Transverse colon (tissue), 4 donors: ENCODE measurements around the gene FGF1. TPM values are rescaled to one million over a fixed set of nuclear protein-coding genes. Genes with fewer than 3 reads are reported as not detected.
A peak's percentile ranks its signal among the peaks of the same experiment; 100 is the strongest.

Source experiments
- DNase-seq: peaks from one replicate; pipeline ENCODE4 v3.0.0-alpha.2; 2019
- H3K27ac ChIP-seq, 4 donors: fragments of 200-600 bp; sonication (generic); 2 replicates each; pipeline ENCODE4 v1.5.1; 2016 to 2018; ENCODE audit warnings: inconsistent platforms in 4 of 4
- H3K27me3 ChIP-seq: fragments of 200-600 bp; sonication (generic); 2 replicates; pipeline ENCODE4 v1.5.1; 2017; ENCODE audit warnings: inconsistent platforms
- H3K36me3 ChIP-seq, 4 donors: fragments of 200-600 bp; sonication (generic); 2 replicates each; pipeline ENCODE4 v1.5.1; 2017 to 2019; ENCODE audit warnings: inconsistent platforms in 4 of 4
- H3K4me1 ChIP-seq, 4 donors: fragments of 200-600 bp; sonication (generic); 2 replicates each; pipeline ENCODE4 v1.5.1; 2017 to 2020; ENCODE audit warnings: inconsistent platforms in 4 of 4
- H3K4me3 ChIP-seq, 4 donors: fragments of 200-600 bp; sonication (generic); 1 replicate in 1 of 4; 2 replicates in 3 of 4; pipeline versions ENCODE4 v1.5.1 to v1.6.1; 2017 to 2019; ENCODE audit warnings: inconsistent platforms in 4 of 4
- H3K9me3 ChIP-seq, 2 donors: fragments of 200-600 bp; sonication (generic); 2 replicates each; pipeline ENCODE4 v1.5.1; 2017 to 2019; ENCODE audit warnings: inconsistent platforms in 2 of 2
- EP300 ChIP-seq: sonication (generic); formaldehyde crosslinking; IDR thresholded peaks from one replicate; pipeline ENCODE4 v1.6.1; 2017; ENCODE audit warnings: antibody characterized with exemption, low read depth
- POLR2A ChIP-seq: fragments of 450-650 bp; IDR thresholded peaks from one replicate; pipeline ENCODE4 v1.6.1; 2016; ENCODE audit warnings: antibody characterized with exemption, mild to moderate bottlenecking, moderate library complexity
- POLR2AphosphoS5 ChIP-seq, 3 donors: sonication (generic); formaldehyde crosslinking; IDR thresholded peaks; one replicate each; pipeline ENCODE4 v1.6.1; 2016; ENCODE audit warnings: antibody characterized with exemption in 3 of 3
- WGBS, 2 donors: methylation state at CpG; one replicate each; pipeline ENCODE4 v1.1.5; 2018; ENCODE audit warnings: low coverage in 1 of 2; 5-methylcytosine and 5-hydroxymethylcytosine counted together
- in situ Hi-C, 4 donors: fragments of 200-750 bp; cut with MboI; loops; one replicate each; pipeline versions ENCODE4 v1.15.0 to v1.15.1; 2017; ENCODE audit warnings: low sequenced_read_pairs in 3 of 4, low pct_ligation_motif_present in 1 of 4, low pct_unique_long_range_greater_than_20kb in 1 of 4
- intact Hi-C: fragments of 100-400 bp; cut with DNase I; formaldehyde crosslinking; loops from one replicate; pipeline ENCODE4 v1.15.1; 2023; ENCODE audit warnings: low total_unique reads
- total RNA-seq, 4 donors: library from RNA; depleted of rRNA; stranded (reverse); fragments of >200 nt; gene quantifications; one replicate each; pipeline ENCODE4 v1.1.0, GENCODE V29; 2016
- TF ChIP-seq, protein P1 (sequence below), 5 experiments: fragments of 200-600 bp in 3 of 5; fragments of 450-650 bp in 2 of 5; sonication (generic) in 3 of 5; IDR thresholded peaks; 1 replicate in 2 of 5; 2 replicates in 3 of 5; pipeline ENCODE4 v1.5.1; 2016 to 2017; ENCODE audit warnings: antibody characterized with exemption in 5 of 5, inconsistent platforms in 3 of 5, mild to moderate bottlenecking in 2 of 5, moderate library complexity in 1 of 5

FGF1 gene
- total RNA-seq, 4 donors from 2014 or later = 0.32 to 0.41 TPM; not detected in 2

DNA sequence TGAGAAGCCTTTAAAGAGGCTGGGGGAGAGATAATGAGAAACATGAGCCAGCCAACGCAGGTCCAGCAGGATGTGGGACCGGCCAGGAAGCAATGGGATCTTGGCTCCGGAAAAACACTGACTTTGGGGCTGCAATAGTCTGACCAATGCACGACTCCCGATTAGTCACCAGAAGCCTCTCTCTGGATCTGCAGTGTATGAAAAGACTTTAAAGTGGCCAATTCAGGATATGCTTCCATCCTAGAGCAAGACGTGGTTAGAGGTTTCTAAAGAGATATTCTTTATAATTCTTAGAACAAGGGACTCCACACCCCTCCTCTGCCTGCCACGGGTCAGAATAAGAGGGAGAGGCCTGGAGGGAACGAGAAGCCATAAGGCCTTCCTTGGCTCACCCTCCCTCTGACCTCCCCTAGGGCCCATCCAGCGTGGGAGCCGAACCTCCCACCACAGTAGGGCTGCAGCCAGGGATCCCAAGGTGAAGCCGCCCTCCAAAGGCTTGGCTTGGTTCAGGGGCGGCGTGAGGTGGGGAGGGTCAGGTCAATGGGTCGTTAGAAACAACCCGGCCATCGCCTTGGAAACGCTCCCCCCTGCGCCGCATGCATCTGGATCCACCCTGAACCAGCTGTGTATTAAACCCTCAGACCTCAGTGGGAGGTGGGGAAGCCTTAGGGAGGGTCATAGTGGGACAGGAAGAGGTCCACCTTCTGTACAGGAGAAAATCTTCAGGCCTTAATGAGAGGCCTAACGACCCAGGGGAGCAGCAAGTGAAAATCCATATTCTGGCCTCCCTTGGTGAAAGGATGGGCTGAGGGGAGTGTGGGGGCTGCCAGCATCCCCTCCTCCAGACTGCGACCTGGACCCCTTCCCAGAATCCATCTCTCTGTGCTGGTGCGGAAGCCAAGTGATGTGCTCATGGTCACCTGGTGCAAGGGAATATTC lies 11.1 kb downstream of the FGF1 start:
- in situ Hi-C loops (loop anchor here in 1 of 4 donors (25.0 kb wide), 1 partner anchor 512 kb away; no protein-coding TSS in a partner anchor), intact Hi-C loops (no loop called here)
- H3K27ac ChIP-seq = peak overlapping the region in 1 of 4 donors; percentile 37
- no peak overlapping the region for H3K4me3 ChIP-seq
- no peaks in the 10 kb centered on the region for H3K9me3 ChIP-seq
- no peaks in the 10 kb centered on the region for H3K4me1 ChIP-seq
- no peak for TF ChIP-seq POLR2AphosphoS5 (IDR thresholded peaks at IDR 0.05)
- no peak for TF ChIP-seq POLR2A
- TF ChIP-seq, protein P1, sequence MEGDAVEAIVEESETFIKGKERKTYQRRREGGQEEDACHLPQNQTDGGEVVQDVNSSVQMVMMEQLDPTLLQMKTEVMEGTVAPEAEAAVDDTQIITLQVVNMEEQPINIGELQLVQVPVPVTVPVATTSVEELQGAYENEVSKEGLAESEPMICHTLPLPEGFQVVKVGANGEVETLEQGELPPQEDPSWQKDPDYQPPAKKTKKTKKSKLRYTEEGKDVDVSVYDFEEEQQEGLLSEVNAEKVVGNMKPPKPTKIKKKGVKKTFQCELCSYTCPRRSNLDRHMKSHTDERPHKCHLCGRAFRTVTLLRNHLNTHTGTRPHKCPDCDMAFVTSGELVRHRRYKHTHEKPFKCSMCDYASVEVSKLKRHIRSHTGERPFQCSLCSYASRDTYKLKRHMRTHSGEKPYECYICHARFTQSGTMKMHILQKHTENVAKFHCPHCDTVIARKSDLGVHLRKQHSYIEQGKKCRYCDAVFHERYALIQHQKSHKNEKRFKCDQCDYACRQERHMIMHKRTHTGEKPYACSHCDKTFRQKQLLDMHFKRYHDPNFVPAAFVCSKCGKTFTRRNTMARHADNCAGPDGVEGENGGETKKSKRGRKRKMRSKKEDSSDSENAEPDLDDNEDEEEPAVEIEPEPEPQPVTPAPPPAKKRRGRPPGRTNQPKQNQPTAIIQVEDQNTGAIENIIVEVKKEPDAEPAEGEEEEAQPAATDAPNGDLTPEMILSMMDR (IDR thresholded peaks at IDR 0.05) = no peak
- TF ChIP-seq EP300 = no peak
- no peaks in the 10 kb centered on the region for H3K27me3 ChIP-seq
- H3K36me3 ChIP-seq = no peaks in the 10 kb centered on the region
- DNase-seq = no peak
- WGBS, 2 donors = 67 to 79% methylated on average over 5 to 22 of the region's 22 CpGs

DNA sequence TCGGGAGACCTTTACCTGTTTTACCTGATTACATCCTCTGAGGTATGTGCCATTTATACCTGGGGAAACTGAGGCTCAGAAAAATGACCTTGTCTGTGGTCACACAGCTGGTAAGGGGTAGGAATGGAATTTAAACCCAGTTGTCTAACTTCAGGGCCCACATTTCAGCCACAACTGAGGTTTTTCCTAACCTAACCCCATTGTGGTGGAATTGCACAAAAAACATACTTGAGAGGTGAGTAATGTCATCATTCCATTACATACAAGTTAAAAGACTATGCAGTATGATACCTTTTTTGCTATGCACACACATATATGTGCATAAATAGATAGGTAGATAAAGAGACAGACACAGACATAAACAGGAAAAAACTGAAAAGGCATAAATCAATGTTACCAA lies 14.1 kb downstream of the FGF1 start:
- Histone ChIP-seq H3K27ac (peak overlapping the region in 3 of 4 donors; percentile 37 to 43 (median 38)), H3K4me1 (no peaks in the 10 kb centered on the region), H3K36me3 (no peaks in the 10 kb centered on the region), H3K9me3 (no peaks in the 10 kb centered on the region), H3K4me3 (no peak overlapping the region), H3K27me3 (no peaks in the 10 kb centered on the region)
- intact Hi-C loops (no loop called here), in situ Hi-C loops (no loop called here)
- no peak for DNase-seq
- no peak for TF ChIP-seq POLR2AphosphoS5 (IDR thresholded peaks at IDR 0.05)
- TF ChIP-seq POLR2A = no peak
- no peak for TF ChIP-seq EP300
- TF ChIP-seq, protein P1 (IDR thresholded peaks at IDR 0.05) = no peak
- 66% methylated on average over 1 of the region's 1 CpG; no CpG with 5 or more reads in 1 of the 2 donors for WGBS, 2 donors

DNA sequence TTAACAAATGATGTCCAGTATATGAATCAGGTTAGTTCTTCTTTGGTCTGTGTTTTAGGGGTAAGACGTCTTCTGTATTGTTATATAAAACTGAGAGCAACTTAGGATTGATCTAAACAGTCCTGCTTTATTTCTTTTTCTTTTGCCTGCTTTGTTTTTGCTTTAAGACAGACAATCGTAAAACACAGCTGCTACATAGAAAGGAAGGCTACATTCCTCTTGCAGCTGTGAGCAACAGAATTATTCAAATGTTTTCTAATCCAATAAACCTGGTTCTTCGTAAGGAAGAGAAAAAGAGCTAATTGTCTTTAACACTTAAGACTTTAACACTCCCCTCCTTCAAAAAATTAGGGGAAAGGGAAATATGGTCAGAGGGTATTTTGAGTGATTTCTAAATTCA lies 14.6 kb downstream of the FGF1 start:
- in situ Hi-C loops (no loop called here), intact Hi-C loops (no loop called here)
- Histone ChIP-seq H3K27me3 (no peaks in the 10 kb centered on the region), H3K27ac (peak overlapping the region in 3 of 4 donors; percentile 37 to 43 (median 38)), H3K4me3 (no peak overlapping the region), H3K36me3 (no peaks in the 10 kb centered on the region), H3K9me3 (no peaks in the 10 kb centered on the region), H3K4me1 (no peaks in the 10 kb centered on the region)
- no peak for DNase-seq
- no peak for TF ChIP-seq EP300
- no peak for TF ChIP-seq POLR2A
- TF ChIP-seq, protein P1 (IDR thresholded peaks at IDR 0.05) = no peak
- no peak for TF ChIP-seq POLR2AphosphoS5 (IDR thresholded peaks at IDR 0.05)
- WGBS, 2 donors = 48 to 54% methylated on average over 3 of the region's 3 CpGs

DNA sequence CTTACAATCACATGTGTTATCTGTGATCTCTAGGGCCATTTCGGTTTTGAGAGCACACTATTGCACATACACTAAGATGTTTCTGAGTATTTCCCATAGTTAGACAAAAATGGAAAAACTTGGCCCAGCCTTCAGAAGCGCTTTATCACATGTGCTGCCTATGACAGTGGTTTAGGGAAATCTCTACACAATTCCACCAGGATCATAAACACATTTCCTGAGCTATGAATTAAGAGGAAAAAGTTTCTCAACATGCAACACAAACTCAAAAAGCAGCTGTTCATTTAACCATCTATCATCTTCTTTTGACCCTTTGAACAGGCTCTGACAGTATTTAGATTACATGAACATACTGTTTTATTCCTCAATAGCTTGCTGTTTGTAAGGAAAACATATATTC lies 15.1 kb downstream of the FGF1 start:
- DNase-seq = no peak
- Histone ChIP-seq H3K4me1 (no peaks in the 10 kb centered on the region), H3K9me3 (no peaks in the 10 kb centered on the region), H3K27me3 (no peaks in the 10 kb centered on the region), H3K27ac (peak overlapping the region in 3 of 4 donors; percentile 37 to 43 (median 38)), H3K4me3 (no peak overlapping the region), H3K36me3 (no peaks in the 10 kb centered on the region)
- WGBS, 2 donors = 67 to 75% methylated on average over 2 of the region's 2 CpGs
- intact Hi-C loops = no loop called here
- in situ Hi-C loops = no loop called here
- no peak for TF ChIP-seq POLR2AphosphoS5 (IDR thresholded peaks at IDR 0.05)
- TF ChIP-seq, protein P1 (IDR thresholded peaks at IDR 0.05) = no peak
- TF ChIP-seq POLR2A = no peak
- TF ChIP-seq EP300 = no peak
